MCF 10A (cell line): Measurements from ENCODE around the gene ZSCAN22. TPM values are rescaled to one million over a fixed set of nuclear protein-coding genes. Genes with fewer than 3 reads are reported as not detected.
A peak's percentile ranks its signal among the peaks of the same experiment; 100 is the strongest.

Experiments used
- Bru-seq: library from RNA; stranded (reverse); fragments of 400-500 nt; gene quantifications from one replicate; lab custom pipeline; 2021; lab: Mats Ljungman, UMichigan
- BruChase-seq, 2 experiments: library from RNA; stranded (reverse); fragments of 400-500 nt; gene quantifications; one replicate each; lab custom pipeline; 2021; lab: Mats Ljungman, UMichigan
- BruUV-seq: library from RNA; stranded (reverse); fragments of 400-500 nt; replicated peaks from 2 replicates; lab custom pipeline; 2021; lab: Mats Ljungman, UMichigan
- CTCF ChIA-PET: fragments of 300-600 bp; sonication (Branson Sonifier 250); formaldehyde crosslinking; extraction: SDS; loops from one replicate; lab custom pipeline; 2021; ENCODE audit warnings: antibody characterized with exemption, inconsistent platforms; lab: Yijun Ruan, JAX
- POLR2A ChIA-PET: fragments of 300-600, 350-650 bp; sonication (Branson Sonifier 250); formaldehyde crosslinking; extraction: SDS; loops from one replicate; lab custom pipeline; 2020; ENCODE audit warnings: antibody characterized with exemption, inconsistent platforms; lab: Yijun Ruan, JAX
- DNase-seq: peaks from one replicate; pipeline ENCODE4 v3.0.0-alpha.2; 2018; ENCODE audit not compliant: unreplicated experiment
- H3K27ac Mint-ChIP-seq: one replicate; pipeline ENCODE4 v1.8.0; 2022; ENCODE audit warnings: mild to moderate bottlenecking, low read depth, mixed read lengths; ENCODE audit not compliant: unreplicated experiment
- H3K27me3 Mint-ChIP-seq: one replicate; pipeline ENCODE4 v1.8.0; 2022; ENCODE audit warnings: mixed read lengths; ENCODE audit not compliant: insufficient read depth, unreplicated experiment
- H3K36me3 Mint-ChIP-seq: one replicate; pipeline ENCODE4 v1.8.0; 2022; ENCODE audit warnings: mild to moderate bottlenecking, moderate library complexity, mixed read lengths; ENCODE audit not compliant: insufficient read depth, unreplicated experiment
- H3K4me1 Mint-ChIP-seq: one replicate; pipeline ENCODE4 v1.8.0; 2022; ENCODE audit warnings: mixed read lengths; ENCODE audit not compliant: insufficient read depth, unreplicated experiment
- H3K4me3 Mint-ChIP-seq: one replicate; pipeline ENCODE4 v1.8.0; 2022; ENCODE audit warnings: mild to moderate bottlenecking, moderate library complexity, mixed read lengths; ENCODE audit not compliant: unreplicated experiment
- H3K9me3 Mint-ChIP-seq: one replicate; pipeline ENCODE4 v1.8.0; 2022; ENCODE audit warnings: mixed read lengths; ENCODE audit not compliant: unreplicated experiment
- intact Hi-C: fragments of 100-400 bp; cut with micrococcal nuclease; formaldehyde crosslinking; loops from 2 replicates; pipeline ENCODE4 v1.14.1; 2022
- long read RNA-seq: library from polyadenylated mRNA; stranded (forward); transcript quantifications from one replicate; pipeline ENCODE4 v2.0.0, GENCODE V29; 2022
- total RNA-seq: library from RNA; stranded (reverse); gene quantifications from 2 replicates; pipeline ENCODE4 v1.2.3, GENCODE V29; 2022
- TF ChIP-seq, protein P1 (sequence below): fragments of 200-600 bp; IDR thresholded peaks from one replicate; pipeline ENCODE4 v1.8.0; 2022; ENCODE audit warnings: antibody characterized with exemption, mild to moderate bottlenecking; ENCODE audit not compliant: unreplicated experiment

ZSCAN22 gene
- 3.8 and 4.7 TPM in 2 replicates for total RNA-seq
- percentile 48 among the genes with signal in this experiment for Bru-seq, nascent RNA
- BruChase-seq, experiment 1, labeled RNA remaining after a 6-hour chase, result percentile 49 among the genes with signal in this experiment
- BruChase-seq, experiment 2, labeled RNA remaining after a 2-hour chase, result percentile 57 among the genes with signal in this experiment
- long read RNA-seq, full-length matches to known transcripts, result 5 of 14 reads
- long read RNA-seq, partial matches to known transcripts, result 2 of 14 reads
- long read RNA-seq, other reads (novel, unspliced or antisense), result 7 of 14 reads

DNA sequence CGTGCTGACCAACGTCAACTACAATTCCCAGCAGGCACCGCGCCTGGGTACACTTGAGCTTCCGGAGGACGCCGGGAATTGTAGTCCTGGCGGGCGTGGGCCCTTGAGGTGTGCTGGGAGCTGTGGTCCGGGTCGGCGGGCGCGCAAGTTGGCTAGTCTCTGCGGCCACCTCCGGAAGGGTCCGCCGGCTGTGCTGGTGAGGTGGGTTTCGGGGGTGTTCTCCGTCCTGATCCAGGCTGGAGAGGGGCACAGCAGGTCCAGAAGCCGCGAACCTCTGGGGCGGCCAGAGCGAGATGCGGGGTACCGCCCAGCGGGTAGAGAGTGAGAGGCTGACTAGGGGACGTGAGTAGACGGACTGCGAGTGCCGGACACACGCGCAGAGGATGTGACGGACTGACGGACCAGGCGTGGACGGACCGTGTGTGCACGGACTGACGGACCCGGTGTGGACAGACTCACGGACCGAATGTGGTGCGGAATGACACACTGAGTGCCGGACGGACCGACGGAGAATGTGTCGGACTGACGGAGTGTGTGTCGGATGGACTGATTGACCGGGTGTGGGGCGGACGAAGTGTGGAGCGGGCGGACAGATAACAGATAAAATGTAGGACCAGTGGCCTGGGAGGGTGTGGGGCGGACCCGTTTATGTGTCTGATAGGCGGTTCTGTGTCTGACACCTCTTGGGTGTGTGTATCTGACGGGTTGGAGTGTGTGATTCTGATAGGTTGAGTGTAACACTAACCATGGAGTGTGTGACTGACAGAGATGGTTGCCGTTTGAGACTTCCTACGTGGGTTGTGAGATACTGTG lies at the start of gene ZSCAN22:
TSS of gene ZSCAN22 (plus strand) at position 81 of the 813 bp plus-strand sequence. CDS start 7,809 bp downstream, outside the sequence.
- Mint-ChIP-seq H3K9me3 (no peaks in the 10 kb centered on the region), H3K36me3 (no peaks in the 10 kb centered on the region), H3K4me1 (peaks cover 9% of the 10 kb centered on the region), H3K27me3 (no peaks in the 10 kb centered on the region), H3K4me3 (no peak within 1 kb of the TSS), H3K27ac (no peak within 1 kb of the TSS)
- DNase-seq, result peak; percentile 98
- TF ChIP-seq, protein P1, sequence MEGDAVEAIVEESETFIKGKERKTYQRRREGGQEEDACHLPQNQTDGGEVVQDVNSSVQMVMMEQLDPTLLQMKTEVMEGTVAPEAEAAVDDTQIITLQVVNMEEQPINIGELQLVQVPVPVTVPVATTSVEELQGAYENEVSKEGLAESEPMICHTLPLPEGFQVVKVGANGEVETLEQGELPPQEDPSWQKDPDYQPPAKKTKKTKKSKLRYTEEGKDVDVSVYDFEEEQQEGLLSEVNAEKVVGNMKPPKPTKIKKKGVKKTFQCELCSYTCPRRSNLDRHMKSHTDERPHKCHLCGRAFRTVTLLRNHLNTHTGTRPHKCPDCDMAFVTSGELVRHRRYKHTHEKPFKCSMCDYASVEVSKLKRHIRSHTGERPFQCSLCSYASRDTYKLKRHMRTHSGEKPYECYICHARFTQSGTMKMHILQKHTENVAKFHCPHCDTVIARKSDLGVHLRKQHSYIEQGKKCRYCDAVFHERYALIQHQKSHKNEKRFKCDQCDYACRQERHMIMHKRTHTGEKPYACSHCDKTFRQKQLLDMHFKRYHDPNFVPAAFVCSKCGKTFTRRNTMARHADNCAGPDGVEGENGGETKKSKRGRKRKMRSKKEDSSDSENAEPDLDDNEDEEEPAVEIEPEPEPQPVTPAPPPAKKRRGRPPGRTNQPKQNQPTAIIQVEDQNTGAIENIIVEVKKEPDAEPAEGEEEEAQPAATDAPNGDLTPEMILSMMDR, result no peak
- intact Hi-C loops, result loop anchor here (1.0 to 5.0 kb wide), 3 partner anchors 35 to 140 kb away; partner anchors contain the start of genes ZNF324, ZNF497 and ZNF837
- ChIA-PET CTCF (interaction anchor here (0.7 kb wide), 1 partner anchor 95 kb away, joined by 3 read pairs; no protein-coding TSS in a partner anchor), POLR2A (interaction anchor here (0.6 to 5.3 kb wide), 29 partner anchors 10 to 938 kb away, joined by 3 to 55 read pairs (median 4); partner anchors contain the start of genes ERVK3-1, RPS5, ZBTB45 and ZNF274)
- TSS peak; percentile 31 for BruUV-seq

DNA sequence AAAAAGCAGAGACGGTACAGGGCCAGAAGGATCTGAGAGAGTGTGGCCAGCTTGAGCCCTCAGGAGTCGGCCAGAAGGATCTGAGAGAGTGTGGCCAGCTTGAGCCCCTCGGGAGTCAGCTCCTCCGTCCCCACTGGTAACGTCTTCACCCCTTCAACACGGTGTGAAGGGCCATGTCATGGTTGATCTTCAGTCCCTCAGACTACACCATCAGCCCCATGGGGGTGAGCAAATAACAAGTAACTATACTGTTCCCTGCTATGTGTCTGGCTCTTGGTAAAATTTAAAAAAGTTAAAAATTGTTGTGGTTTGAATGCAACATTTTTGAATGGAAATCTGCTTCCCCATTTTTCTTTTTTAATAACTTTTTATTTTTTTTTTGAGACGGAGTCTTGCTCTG lies 49.6 kb upstream of the ZSCAN22 start:
- H3K27me3 Mint-ChIP-seq, result no peaks in the 10 kb centered on the region
- BruUV-seq, result no TSS peak
- ChIA-PET POLR2A (no interaction called here), CTCF (no interaction called here)
- DNase-seq, result no peak
- TF ChIP-seq, protein P1, result no peak
- peaks cover 18% of the 10 kb centered on the region for H3K9me3 Mint-ChIP-seq
- H3K27ac Mint-ChIP-seq, result no peak overlapping the region
- intact Hi-C loops, result no loop called here
- peaks cover 33% of the 10 kb centered on the region for H3K36me3 Mint-ChIP-seq
- peaks cover 18% of the 10 kb centered on the region for H3K4me1 Mint-ChIP-seq
- H3K4me3 Mint-ChIP-seq, result no peak overlapping the region

DNA sequence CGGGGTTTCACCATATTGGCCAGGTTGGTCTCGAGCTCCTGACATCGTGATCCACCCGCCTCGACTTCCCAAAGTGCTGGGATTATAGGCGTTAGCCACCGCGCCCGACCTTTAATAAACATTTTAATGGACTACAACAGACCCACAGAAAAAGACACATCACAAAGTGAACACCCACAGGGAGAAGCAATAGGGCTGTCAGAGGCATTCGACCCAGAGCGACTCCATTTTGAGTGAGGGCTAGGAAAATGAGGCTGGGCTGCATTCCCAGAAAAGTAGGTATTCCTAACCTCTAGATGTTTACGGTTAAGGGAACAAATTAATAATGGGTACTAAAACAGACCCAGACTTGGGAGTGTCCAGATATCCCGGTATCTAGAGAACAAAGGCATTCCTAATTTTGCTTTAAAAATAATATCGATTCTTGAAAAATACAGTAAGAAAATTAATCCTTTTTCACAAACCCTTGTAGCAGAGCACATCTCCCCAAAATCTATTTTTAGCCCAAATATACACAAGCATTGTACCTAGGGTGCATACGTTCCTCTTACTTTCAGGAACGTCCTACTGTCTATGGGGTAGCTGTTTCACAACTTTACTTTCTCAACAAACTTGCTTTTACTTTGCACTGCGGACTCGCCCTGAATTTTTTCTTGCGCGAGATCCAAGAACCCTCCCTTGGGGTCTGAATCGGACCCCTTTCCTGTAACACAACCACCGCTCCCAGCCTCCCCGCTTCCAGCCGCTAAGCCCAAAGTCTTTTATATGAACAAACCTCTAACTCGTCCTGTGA lies 48.9 kb upstream of the ZSCAN22 start:
- TF ChIP-seq, protein P1, result no peak
- BruUV-seq, result TSS peak; percentile 68
- intact Hi-C loops, result no loop called here
- ChIA-PET CTCF (interaction anchor here (0.6 to 0.7 kb wide), 3 partner anchors 189 to 1683 kb away, joined by 3 to 4 read pairs (median 3); partner anchors contain the start of genes ZNF324 and ZNF71), POLR2A (interaction anchor here (0.6 to 3.3 kb wide), 19 partner anchors 8 to 1055 kb away, joined by 3 to 17 read pairs (median 3); partner anchors contain the start of genes ERVK3-1, ZNF544 and ZSCAN22)
- Mint-ChIP-seq H3K9me3 (peaks cover 18% of the 10 kb centered on the region), H3K36me3 (peaks cover 33% of the 10 kb centered on the region), H3K4me3 (peak overlapping the region; percentile 89), H3K4me1 (peaks cover 18% of the 10 kb centered on the region), H3K27ac (peak overlapping the region; percentile 97), H3K27me3 (no peaks in the 10 kb centered on the region)
- DNase-seq, result no peak
